ENCODE measurements around the gene CYB5R3.

DNA sequence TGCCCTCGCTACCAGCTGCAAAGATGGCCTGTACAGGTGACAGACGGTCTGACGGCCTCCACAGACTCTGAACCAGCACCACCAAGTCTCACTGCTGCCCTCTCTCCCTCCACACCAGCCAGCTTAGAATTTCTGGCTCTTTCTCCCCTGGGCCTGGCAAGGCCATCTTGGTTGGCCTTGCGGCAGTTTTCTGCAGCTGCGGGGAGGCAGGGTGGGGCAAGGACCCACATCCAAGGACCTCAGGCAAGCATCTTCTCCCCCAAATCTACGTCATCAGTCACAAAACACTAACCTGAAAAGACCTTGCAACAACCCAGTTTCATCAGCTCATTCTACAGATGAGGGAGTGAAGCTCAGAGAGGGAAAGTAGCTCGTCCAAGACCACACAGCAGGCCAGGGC lies 22.8 kb downstream of the CYB5R3 start:
- no peak for TF ChIP-seq POLR2A (IDR thresholded peaks at IDR 0.05)
- TF ChIP-seq, protein P1, sequence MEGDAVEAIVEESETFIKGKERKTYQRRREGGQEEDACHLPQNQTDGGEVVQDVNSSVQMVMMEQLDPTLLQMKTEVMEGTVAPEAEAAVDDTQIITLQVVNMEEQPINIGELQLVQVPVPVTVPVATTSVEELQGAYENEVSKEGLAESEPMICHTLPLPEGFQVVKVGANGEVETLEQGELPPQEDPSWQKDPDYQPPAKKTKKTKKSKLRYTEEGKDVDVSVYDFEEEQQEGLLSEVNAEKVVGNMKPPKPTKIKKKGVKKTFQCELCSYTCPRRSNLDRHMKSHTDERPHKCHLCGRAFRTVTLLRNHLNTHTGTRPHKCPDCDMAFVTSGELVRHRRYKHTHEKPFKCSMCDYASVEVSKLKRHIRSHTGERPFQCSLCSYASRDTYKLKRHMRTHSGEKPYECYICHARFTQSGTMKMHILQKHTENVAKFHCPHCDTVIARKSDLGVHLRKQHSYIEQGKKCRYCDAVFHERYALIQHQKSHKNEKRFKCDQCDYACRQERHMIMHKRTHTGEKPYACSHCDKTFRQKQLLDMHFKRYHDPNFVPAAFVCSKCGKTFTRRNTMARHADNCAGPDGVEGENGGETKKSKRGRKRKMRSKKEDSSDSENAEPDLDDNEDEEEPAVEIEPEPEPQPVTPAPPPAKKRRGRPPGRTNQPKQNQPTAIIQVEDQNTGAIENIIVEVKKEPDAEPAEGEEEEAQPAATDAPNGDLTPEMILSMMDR (IDR thresholded peaks at IDR 0.05) = no peak
